Measurements from ENCODE around the gene IDNK. TPM values are rescaled to one million over a fixed set of nuclear protein-coding genes. Genes with fewer than 3 reads are reported as not detected.

IDNK gene
- total and polyA plus RNA-seq, 10 of the 15 experiments (the other 5 are each of a cell fraction or from before 2014, with no cell fraction given): 7.0 to 19.1 (median 10.6) TPM

GRCh38 chr9:83583151-83584014 is 39.6 kb upstream of the IDNK start:
- no peak overlapping the region for H3K4me2 ChIP-seq (ENCODE audit: control insufficient read depth, insufficient read depth)
- no peaks in the 10 kb centered on the region for H3K27me3 ChIP-seq (replicated peaks in 1 of 2; ENCODE audit: control insufficient read depth in 2 of 2, insufficient read depth in 2 of 2, low read length in 1 of 2)
- no peak for DNase-seq (ENCODE audit: low read depth, low spot score)
- H3K27ac ChIP-seq (ENCODE audit: control insufficient read depth, insufficient read depth): no peak overlapping the region
- ChIA-PET SMC1A (ENCODE audit: uncharacterized antibody, unreplicated experiment) (no interaction called here), RAD21 (ENCODE audit: unreplicated experiment) (no interaction called here), POLR2A (no interaction called here), CTCF (interaction anchor here (0.6 to 2.4 kb wide), 4 partner anchors 40 to 382 kb away, joined by 3 to 6 read pairs (median 3); no protein-coding TSS in a partner anchor)
- H2AFZ ChIP-seq (ENCODE audit: control insufficient read depth, low read depth, low read length): no peak overlapping the region
- FAIRE-seq: no peak
- peak; percentile 89 for ATAC-seq
- no peaks in the 10 kb centered on the region for H3K36me3 ChIP-seq (ENCODE audit: control insufficient read depth in 2 of 2, insufficient read depth in 2 of 2, low read length in 1 of 2)
- 40% methylated on average over 6 of the region's 6 CpGs for WGBS (ENCODE audit: insufficient coverage, insufficient replicate concordance, low lambda C conversion rate, missing lambda C conversion rate)
- H3K9me3 ChIP-seq (replicated peaks; ENCODE audit: control insufficient read depth, insufficient read depth, low read length): no peaks in the 10 kb centered on the region; the same call in 2 of the 3 replicates
- in situ Hi-C loops (cut with MboI) (no loop called here), intact Hi-C loops (cut with micrococcal nuclease; ENCODE audit: unreplicated experiment) (no loop called here)
- peak; percentile 54 to 65 (median 56); a peak in 5 of 6 replicates for TF ChIP-seq CTCF (IDR thresholded peaks at IDR 0.05 in 2 of 3, conservative IDR thresholded peaks at IDR 0.05 in 1 of 3; ENCODE audit: control insufficient read depth in 2 of 3, extremely low read depth in 1 of 3, insufficient read depth in 1 of 3, low read depth in 3 of 3, low read length in 3 of 3)
- no peak for TF ChIP-seq EGR1 (IDR thresholded peaks at IDR 0.05; ENCODE audit: borderline replicate concordance in 1 of 2, low read depth in 2 of 2, low read length in 2 of 2)
- peak; percentile 62; the same call in 1 of the 2 replicates for TF ChIP-seq SMC3 (IDR thresholded peaks at IDR 0.05; ENCODE audit: borderline replicate concordance, low read length)
- TF ChIP-seq RAD21 (IDR thresholded peaks at IDR 0.05; ENCODE audit: insufficient read depth, low read depth, low read length): peak; percentile 60
- H3K4me1 ChIP-seq (ENCODE audit: control insufficient read depth, insufficient read depth, low read length): no peaks in the 10 kb centered on the region
- no peak overlapping the region for H3K4me3 ChIP-seq
- no peaks in the 10 kb centered on the region for H4K20me1 ChIP-seq (ENCODE audit: control insufficient read depth, insufficient read depth)
- no TSS peak for BruUV-seq (replicated peaks)
- no peak overlapping the region for H3K9ac ChIP-seq (ENCODE audit: control insufficient read depth, insufficient read depth, low read length)
- no peaks in the 10 kb centered on the region for H3K79me2 ChIP-seq (ENCODE audit: control insufficient read depth, insufficient read depth, low read length)
